ENCODE data around the gene PCBP3. TPM values are rescaled to one million over a fixed set of nuclear protein-coding genes. Genes with fewer than 3 reads are reported as not detected.

Gene PCBP3
- total and polyA plus RNA-seq, 2 donors (not counting 3 experiments of a cell fraction or from before 2014, with no cell fraction given): 0.06 to 1.1 TPM

GRCh38 chr21:45880097-45881068 lies 236.9 kb downstream of the PCBP3 start:
- peak; percentile 44 for DNase-seq (ENCODE audit: low read depth, low spot score)
- intact Hi-C loops (cut with micrococcal nuclease) (no loop called here), dilution Hi-C loops (cut with MboI; ENCODE audit: extremely low pct_ligation_motif_present, low sequenced_read_pairs) (no loop called here)
- H3K27ac ChIP-seq (ENCODE audit: insufficient read depth, low read depth, low read length): no peak overlapping the region
- no peaks in the 10 kb centered on the region for H3K79me2 ChIP-seq (ENCODE audit: control insufficient read depth, insufficient read depth, low read length)
- no peaks in the 10 kb centered on the region for H3K36me3 ChIP-seq (ENCODE audit: control insufficient read depth in 2 of 2, extremely low read depth in 1 of 2, insufficient read depth in 2 of 2, low read length in 2 of 2)
- no TSS peak for BruUV-seq (replicated peaks)
- ChIA-PET CTCF (interaction anchor here (0.6 to 2.9 kb wide), 15 partner anchors 9 to 740 kb away, joined by 3 to 38 read pairs (median 3); no protein-coding TSS in a partner anchor), POLR2A (no interaction called here)
- H3K9me3 ChIP-seq (replicated peaks; ENCODE audit: control insufficient read depth, insufficient read depth, low read length): no peaks in the 10 kb centered on the region
- H3K4me1 ChIP-seq (ENCODE audit: control insufficient read depth, extremely low read depth, insufficient read depth, low read length): no peaks in the 10 kb centered on the region
- no peaks in the 10 kb centered on the region for H4K20me1 ChIP-seq (replicated peaks; ENCODE audit: control insufficient read depth, extremely low read depth, insufficient read depth, low read length)
- H3K4me2 ChIP-seq (ENCODE audit: insufficient read depth, low read length): no peak overlapping the region
- H3K27me3 ChIP-seq (ENCODE audit: control insufficient read depth in 2 of 2, insufficient read depth in 2 of 2, low read length in 2 of 2): no peaks in the 10 kb centered on the region
- no peaks in the 10 kb centered on the region for H3K9me1 ChIP-seq (replicated peaks; ENCODE audit: control insufficient read depth, extremely low read depth, insufficient read depth, low read length)
- peak; percentile 75 for FAIRE-seq
- H3K4me3 ChIP-seq (replicated peaks in 1 of 3; ENCODE audit: insufficient read depth in 1 of 3, low read depth in 1 of 3, low read length in 3 of 3): no peak overlapping the region
- H3K9ac ChIP-seq (replicated peaks; ENCODE audit: extremely low read depth, insufficient read depth, low read length): no peak overlapping the region
- H2AFZ ChIP-seq (ENCODE audit: low read depth, low read length): no peak overlapping the region
- TF ChIP-seq CTCF (IDR thresholded peaks at IDR 0.05; ENCODE audit: extremely low read depth in 1 of 2, insufficient read depth in 1 of 2, low read depth in 1 of 2, low read length in 2 of 2) (peak; percentile 70 to 72), POLR2AphosphoS5 (IDR thresholded peaks at IDR 0.05; ENCODE audit: insufficient read depth, low read depth, low read length) (no peak), JUN (IDR thresholded peaks at IDR 0.05; ENCODE audit: borderline replicate concordance, insufficient read depth, insufficient read length, low read depth) (no peak), EZH2 (IDR thresholded peaks at IDR 0.05; ENCODE audit: borderline replicate concordance, low read depth, low read length, severe bottlenecking) (no peak), MAX (IDR thresholded peaks at IDR 0.05; ENCODE audit: insufficient read depth, insufficient read length) (no peak)

All from endothelial cell of umbilical vein (primary cell).